ENCODE results near the gene EVI5.

Gene EVI5

DNA sequence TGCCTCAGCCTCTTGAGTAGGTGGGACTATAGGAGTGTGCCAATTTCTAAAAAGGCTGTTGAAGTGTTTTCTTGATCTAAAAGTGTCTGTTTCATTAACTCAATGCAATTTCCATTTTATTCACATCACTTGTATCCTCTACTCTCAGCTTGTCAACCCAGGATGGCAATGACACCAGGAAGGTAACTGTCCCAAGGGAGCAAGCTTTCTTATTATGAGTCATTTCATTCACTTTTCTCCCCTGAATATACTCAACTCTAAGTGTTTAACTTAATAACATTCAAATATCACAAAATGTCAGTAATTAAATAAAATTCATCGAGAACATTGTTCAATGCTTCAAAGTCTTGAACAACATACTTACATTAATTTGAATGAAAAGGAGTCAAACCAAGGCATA, 275.3 kb downstream of the EVI5 start:
- Histone ChIP-seq H4K20me1 (ENCODE audit: insufficient read depth, low read length) (no peaks in the 10 kb centered on the region), H3K9ac (ENCODE audit: low read depth, low read length) (no peak overlapping the region), H3K9me3 (ENCODE audit: insufficient read depth, low read length, severe bottlenecking) (no peaks in the 10 kb centered on the region), H3K79me2 (ENCODE audit: insufficient read depth, low read length) (no peaks in the 10 kb centered on the region), H3K4me1 (ENCODE audit: insufficient read depth, low read length) (peaks cover 23% of the 10 kb centered on the region), H3K27me3 (ENCODE audit: insufficient read depth, low read length, poor library complexity) (no peaks in the 10 kb centered on the region), H3K36me3 (ENCODE audit: insufficient read depth, low read length) (no peaks in the 10 kb centered on the region), H3K4me2 (ENCODE audit: insufficient read depth, low read length) (no peak overlapping the region), H3K27ac (ENCODE audit: low read length) (no peak overlapping the region), H3K4me3 (ENCODE audit: low read depth in 1 of 2, low read length in 2 of 2) (no peak overlapping the region), H2AFZ (ENCODE audit: low read depth, low read length) (no peak overlapping the region)
- TF ChIP-seq, protein P1, sequence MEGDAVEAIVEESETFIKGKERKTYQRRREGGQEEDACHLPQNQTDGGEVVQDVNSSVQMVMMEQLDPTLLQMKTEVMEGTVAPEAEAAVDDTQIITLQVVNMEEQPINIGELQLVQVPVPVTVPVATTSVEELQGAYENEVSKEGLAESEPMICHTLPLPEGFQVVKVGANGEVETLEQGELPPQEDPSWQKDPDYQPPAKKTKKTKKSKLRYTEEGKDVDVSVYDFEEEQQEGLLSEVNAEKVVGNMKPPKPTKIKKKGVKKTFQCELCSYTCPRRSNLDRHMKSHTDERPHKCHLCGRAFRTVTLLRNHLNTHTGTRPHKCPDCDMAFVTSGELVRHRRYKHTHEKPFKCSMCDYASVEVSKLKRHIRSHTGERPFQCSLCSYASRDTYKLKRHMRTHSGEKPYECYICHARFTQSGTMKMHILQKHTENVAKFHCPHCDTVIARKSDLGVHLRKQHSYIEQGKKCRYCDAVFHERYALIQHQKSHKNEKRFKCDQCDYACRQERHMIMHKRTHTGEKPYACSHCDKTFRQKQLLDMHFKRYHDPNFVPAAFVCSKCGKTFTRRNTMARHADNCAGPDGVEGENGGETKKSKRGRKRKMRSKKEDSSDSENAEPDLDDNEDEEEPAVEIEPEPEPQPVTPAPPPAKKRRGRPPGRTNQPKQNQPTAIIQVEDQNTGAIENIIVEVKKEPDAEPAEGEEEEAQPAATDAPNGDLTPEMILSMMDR (IDR thresholded peaks at IDR 0.05; ENCODE audit: borderline replicate concordance, extremely low read depth, low read length, poor library complexity, severe bottlenecking): no peak
- TF ChIP-seq EZH2 (IDR thresholded peaks at IDR 0.05; ENCODE audit: borderline replicate concordance, low read depth, low read length, severe bottlenecking): no peak
- ATAC-seq (ENCODE audit: insufficient read depth, low read depth): no peak
- no peak for DNase-seq

DNA sequence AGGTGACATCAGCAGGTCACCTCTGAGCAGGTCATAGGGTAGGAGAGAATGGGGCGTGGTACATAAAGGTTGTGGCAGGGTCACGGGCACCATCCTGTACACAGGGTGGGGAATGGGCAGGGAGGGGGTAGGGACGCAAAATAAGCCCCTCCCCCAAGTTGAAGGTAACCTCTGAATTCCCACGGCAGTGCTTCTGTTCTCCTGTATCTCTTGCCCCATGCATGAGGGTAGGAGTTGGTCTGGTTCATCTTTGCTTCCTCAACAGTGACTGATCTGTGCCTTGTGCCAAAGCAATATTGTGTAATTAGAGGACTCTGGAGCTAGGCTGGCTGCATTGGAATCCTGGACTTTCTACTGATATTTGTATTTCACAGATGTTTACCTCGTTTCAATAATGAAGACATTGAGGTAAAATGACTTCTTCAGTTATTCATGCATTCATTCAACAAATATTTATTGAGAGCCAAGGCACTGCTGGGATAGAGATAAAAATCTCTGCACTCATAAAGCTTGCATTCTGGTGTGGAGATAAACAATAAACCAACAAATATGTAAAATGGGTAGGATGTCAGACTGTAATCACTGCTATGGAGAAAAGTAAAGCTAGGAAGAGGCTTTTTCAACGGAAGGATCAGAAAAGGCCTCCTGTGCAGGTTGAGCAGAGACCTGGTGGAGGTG, 279.8 kb downstream of the EVI5 start:
- H3K4me3 ChIP-seq (ENCODE audit: low read depth in 1 of 2, low read length in 2 of 2): peak overlapping the region in 1 of 2 experiments; percentile 14; a peak in 2 of 4 replicates
- H3K4me2 ChIP-seq (ENCODE audit: insufficient read depth, low read length): peak overlapping the region; percentile 52
- ATAC-seq (ENCODE audit: insufficient read depth, low read depth) (no peak; the same call in 1 of the 3 replicates), DNase-seq (peak; percentile 35)
- no peaks in the 10 kb centered on the region for H4K20me1 ChIP-seq (ENCODE audit: insufficient read depth, low read length)
- H3K36me3 ChIP-seq (ENCODE audit: insufficient read depth, low read length): no peaks in the 10 kb centered on the region
- peak overlapping the region; percentile 58 for H2AFZ ChIP-seq (ENCODE audit: low read depth, low read length)
- no peaks in the 10 kb centered on the region for H3K27me3 ChIP-seq (ENCODE audit: insufficient read depth, low read length, poor library complexity)
- H3K9me3 ChIP-seq (ENCODE audit: insufficient read depth, low read length, severe bottlenecking): no peaks in the 10 kb centered on the region
- TF ChIP-seq, protein P1 (IDR thresholded peaks at IDR 0.05; ENCODE audit: borderline replicate concordance, extremely low read depth, low read length, poor library complexity, severe bottlenecking): no peak
- TF ChIP-seq EZH2 (IDR thresholded peaks at IDR 0.05; ENCODE audit: borderline replicate concordance, low read depth, low read length, severe bottlenecking): no peak
- peaks cover 51% of the 10 kb centered on the region for H3K4me1 ChIP-seq (ENCODE audit: insufficient read depth, low read length)
- H3K79me2 ChIP-seq (ENCODE audit: insufficient read depth, low read length): no peaks in the 10 kb centered on the region
- peak overlapping the region; percentile 49 for H3K9ac ChIP-seq (ENCODE audit: low read depth, low read length)
- H3K27ac ChIP-seq (ENCODE audit: low read length): peak overlapping the region; percentile 91

DNA sequence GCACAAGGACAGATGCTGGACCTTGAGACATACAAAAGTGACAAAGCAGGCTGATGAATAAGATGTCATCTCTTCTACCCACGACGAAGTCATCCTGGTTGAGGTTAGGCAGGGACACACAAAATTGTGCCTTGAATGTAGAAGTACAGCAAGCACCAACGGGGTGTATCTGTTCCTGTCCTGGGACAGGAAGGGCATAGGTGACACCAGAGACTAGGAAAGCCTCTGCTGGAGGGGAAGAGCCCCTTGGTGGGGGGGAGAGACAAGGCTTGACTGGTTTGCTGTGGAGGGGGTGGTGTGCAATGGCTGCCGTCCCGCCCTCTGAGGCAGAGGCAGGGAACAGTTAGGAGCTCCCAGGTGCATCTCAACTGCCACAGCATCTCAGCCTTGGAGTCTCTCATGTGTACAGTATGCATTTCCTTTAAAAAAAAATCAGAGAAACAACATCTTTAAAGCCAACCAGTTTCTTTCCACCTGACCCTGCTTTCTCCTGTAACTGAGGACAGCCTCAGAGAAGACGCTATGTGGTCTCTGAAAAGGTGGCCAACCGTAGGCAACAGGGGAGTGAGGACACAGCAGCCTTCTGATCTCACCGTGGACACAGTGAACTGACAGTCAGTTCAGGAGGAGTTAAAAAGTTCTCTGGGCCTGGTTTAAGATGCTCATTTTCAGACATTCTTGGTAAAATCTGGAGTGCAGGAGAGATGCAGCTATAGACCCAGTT, 280.5 kb downstream of the EVI5 start:
- Histone ChIP-seq H3K27ac (ENCODE audit: low read length) (peak overlapping the region; percentile 91), H4K20me1 (ENCODE audit: insufficient read depth, low read length) (no peaks in the 10 kb centered on the region), H3K79me2 (ENCODE audit: insufficient read depth, low read length) (no peaks in the 10 kb centered on the region), H3K9me3 (ENCODE audit: insufficient read depth, low read length, severe bottlenecking) (no peaks in the 10 kb centered on the region), H3K27me3 (ENCODE audit: insufficient read depth, low read length, poor library complexity) (no peaks in the 10 kb centered on the region), H3K4me3 (ENCODE audit: low read depth in 1 of 2, low read length in 2 of 2) (peak overlapping the region in 1 of 2 experiments; percentile 14; a peak in 2 of 4 replicates), H3K4me2 (ENCODE audit: insufficient read depth, low read length) (peak overlapping the region; percentile 52), H3K4me1 (ENCODE audit: insufficient read depth, low read length) (peaks cover 46% of the 10 kb centered on the region), H3K9ac (ENCODE audit: low read depth, low read length) (peak overlapping the region; percentile 49), H3K36me3 (ENCODE audit: insufficient read depth, low read length) (no peaks in the 10 kb centered on the region), H2AFZ (ENCODE audit: low read depth, low read length) (peak overlapping the region; percentile 58)
- TF ChIP-seq, protein P1 (IDR thresholded peaks at IDR 0.05; ENCODE audit: borderline replicate concordance, extremely low read depth, low read length, poor library complexity, severe bottlenecking): peak; percentile 18
- no peak for TF ChIP-seq EZH2 (IDR thresholded peaks at IDR 0.05; ENCODE audit: borderline replicate concordance, low read depth, low read length, severe bottlenecking)
- DNase-seq (peak; percentile 86), ATAC-seq (ENCODE audit: insufficient read depth, low read depth) (peak; percentile 92)

Measured in DND-41 (cell line).